Inferior parietal cortex (tissue), 1 donor: ENCODE measurements around the gene LBH.

Experiments used
- DNase-seq: peaks from one replicate; pipeline ENCODE4 v3.0.0-alpha.2; 2016; ENCODE audit errors: extremely low spot score

LBH gene

GRCh38 chr2:30235008-30235655, 3.8 kb downstream of the LBH start:
- DNase-seq, result no peak

GRCh38 chr2:30235859-30236535, 4.7 kb downstream of the LBH start:
- DNase-seq, result no peak

GRCh38 chr2:30236591-30237238, 5.4 kb downstream of the LBH start:
- no peak for DNase-seq

GRCh38 chr2:30237239-30237965, 6.1 kb downstream of the LBH start:
- no peak for DNase-seq

GRCh38 chr2:30237966-30238800, 6.8 kb downstream of the LBH start:
- DNase-seq, result no peak

- peak; percentile 47 for DNase-seq
These were observed 8.1 kb downstream of the LBH start for GRCh38 chr2:30239308-30239985.

- DNase-seq, result no peak
These were observed 8.8 kb downstream of the LBH start for GRCh38 chr2:30239986-30240752.

- DNase-seq, result no peak
These were observed 11.9 kb downstream of the LBH start for GRCh38 chr2:30243231-30243630.

- DNase-seq, result no peak
These were observed 14.0 kb downstream of the LBH start for GRCh38 chr2:30245364-30245763.

- DNase-seq, result no peak
These were observed 17.5 kb downstream of the LBH start for GRCh38 chr2:30248791-30249190.

- DNase-seq, result no peak
These were observed 18.0 kb downstream of the LBH start for GRCh38 chr2:30249354-30249753.

GRCh38 chr2:30250421-30250820, 19.1 kb downstream of the LBH start:
- no peak for DNase-seq

GRCh38 chr2:30252723-30253701, 21.7 kb downstream of the LBH start:
- DNase-seq, result peak; percentile 30

GRCh38 chr2:30253873-30254684, 22.7 kb downstream of the LBH start:
- DNase-seq, result no peak

GRCh38 chr2:30254685-30255001, 23.3 kb downstream of the LBH start:
- DNase-seq, result no peak

- no peak for DNase-seq
These were observed 23.7 kb downstream of the LBH start for GRCh38 chr2:30255026-30255425.

GRCh38 chr2:30255466-30256408, 24.4 kb downstream of the LBH start:
- DNase-seq, result no peak
